ENCODE measurements around the gene YPEL2.
A peak's percentile ranks its signal among the peaks of the same experiment; 100 is the strongest.

YPEL2 gene

DNA sequence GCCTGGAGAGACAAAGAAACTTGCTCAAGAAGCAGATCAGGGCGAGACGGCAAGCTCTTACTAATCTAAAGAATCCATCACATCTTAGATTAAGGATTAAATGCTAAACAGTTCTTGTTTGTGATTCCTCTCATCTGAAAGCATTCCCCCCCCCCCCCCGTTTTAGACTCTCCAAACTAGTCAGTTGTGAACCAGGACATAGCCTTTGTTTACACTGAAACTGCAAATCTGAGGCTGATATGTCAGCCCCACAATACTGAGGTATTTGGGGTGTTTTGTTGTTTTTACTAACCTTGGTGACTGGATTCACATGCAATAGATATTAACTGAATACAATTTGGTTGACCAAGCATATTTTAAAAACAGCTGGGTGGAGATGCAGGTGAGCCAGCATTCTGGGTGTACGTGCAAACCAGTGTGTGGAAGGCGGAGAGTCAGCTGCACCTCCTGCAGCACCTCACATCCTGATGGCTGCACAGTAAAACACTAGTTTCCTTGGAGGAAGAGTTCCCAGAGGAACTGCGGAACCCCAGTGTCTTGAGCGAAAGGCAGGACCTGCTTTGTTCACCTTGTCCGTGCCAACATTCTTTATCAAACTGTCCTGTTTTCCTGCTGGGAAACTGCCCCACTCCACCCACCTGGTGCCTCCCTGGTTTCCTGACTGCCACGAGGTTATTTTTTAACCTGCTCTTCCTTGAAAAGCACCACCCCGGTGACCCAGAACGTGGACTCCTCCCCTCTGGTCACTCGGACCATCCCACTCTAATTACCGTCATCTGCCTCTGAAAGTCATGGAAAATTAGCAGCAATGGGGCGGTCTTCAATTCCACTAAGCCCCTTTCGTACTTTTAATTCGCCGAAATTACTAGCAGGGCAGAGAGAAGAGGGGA is 1.2 kb upstream of the YPEL2 start:
- DNase-seq, result no peak

DNA sequence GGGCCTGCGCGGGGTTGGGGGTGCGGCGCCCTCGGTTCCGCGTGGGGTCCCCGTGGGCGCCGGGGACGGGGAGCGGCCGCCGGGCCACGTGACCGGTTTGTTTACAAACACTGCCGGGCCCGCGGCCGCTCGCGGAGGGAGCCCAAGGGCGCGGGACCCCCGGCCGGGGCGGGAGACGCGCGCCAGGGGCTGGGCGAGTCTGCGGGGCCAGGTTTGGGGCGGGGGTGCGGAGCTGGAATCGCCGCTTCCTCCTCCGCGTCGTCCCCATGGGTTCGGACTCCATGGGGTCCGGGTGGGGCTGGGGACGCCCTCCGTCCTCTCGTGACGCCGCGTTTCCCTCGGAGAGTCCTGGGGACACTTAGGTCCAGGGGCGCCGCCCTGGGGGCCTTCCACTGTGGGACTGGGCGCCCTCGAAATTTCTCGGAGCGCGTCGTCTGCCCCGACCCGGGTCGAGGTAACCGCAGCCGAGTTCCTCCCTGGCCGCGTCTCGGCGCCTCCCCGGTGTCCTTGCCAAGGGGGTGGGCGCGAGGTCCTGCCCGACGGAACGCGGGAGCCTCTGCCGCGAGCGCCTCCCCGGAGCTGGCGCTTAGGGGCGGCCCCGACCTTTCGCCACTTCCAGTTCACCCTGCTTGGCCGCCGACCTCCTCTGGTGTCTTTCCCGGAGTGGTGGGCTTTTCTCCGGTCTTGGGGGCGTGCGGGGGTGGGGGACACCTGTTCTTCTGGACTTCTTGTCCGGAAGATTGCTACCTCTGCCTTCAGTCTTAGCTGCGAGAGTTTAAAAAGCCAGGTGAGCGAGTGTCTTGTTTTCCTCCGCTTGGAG is 684 bp downstream of the YPEL2 start:
- DNase-seq, result peak; percentile 37

DNA sequence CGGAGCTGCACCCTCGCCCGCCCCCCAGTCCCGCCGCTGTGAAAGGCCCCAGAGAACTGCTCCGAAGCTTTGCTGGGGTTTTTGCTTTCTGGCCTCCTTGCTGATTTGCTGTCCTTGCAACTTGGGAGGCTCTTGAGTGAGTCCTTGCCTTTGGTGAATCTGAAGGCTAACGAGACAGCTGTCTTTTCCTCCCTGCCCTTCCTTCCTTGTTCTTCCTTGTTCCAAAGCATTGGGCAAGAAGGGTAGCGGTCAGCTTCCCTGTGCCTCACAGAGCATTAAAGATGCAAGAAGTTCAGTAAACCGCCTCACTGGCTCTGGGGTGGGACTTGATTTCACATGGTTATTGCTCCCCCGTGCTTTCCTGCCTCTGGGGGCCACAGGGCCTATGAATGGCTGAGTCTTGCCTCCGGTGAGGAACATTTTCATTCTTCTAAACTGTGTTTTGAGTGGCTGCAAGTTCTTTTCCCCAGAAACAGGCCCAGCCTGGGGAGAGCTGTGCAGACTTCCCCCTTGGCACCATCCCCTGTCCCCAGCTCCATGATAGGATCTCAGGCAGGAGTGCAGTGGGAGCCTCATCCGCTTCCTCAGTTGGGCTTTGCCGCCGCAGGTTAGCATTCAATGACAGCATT is 1.4 kb downstream of the YPEL2 start:
- peak; percentile 40 for DNase-seq

DNA sequence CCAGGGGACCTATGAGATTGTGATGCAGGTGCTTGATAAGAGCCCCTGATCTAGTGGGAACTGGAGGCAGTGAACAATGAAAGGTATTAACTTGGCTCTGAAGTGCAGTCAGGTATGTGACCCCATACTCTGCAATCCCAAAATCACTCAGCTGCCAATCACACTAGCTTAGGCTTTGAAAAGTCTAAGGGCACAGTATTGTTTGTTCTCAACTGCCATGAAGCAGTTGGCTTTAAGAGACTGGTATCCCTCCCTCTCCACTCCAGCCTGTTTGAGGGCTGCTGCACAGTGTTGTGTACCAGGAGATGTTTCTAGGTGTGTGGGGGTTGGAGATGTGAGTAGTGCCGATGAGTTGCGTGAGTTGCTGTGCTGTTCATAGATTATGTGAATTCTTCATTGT is 2.4 kb downstream of the YPEL2 start:
- DNase-seq, result no peak

DNA sequence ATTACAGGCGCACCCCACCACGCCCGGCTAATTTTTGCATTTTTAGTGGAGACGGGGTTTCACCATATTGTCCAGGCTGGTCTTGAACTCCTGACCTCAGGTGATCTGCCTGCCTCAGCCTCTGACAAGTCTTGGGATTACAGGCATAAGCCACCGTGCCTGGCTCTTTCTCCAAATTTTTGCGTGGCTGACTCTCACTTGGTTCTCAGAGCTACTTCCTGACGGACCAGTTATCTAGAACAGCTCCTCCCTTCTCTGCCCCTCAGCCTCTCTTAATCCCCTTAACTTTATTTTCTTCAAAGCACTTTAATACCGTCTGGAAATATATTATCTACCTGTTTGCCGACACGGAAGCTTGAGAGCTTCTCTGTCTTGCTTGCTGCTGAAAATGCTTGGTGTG is 4.2 kb downstream of the YPEL2 start:
- no peak for DNase-seq

DNA sequence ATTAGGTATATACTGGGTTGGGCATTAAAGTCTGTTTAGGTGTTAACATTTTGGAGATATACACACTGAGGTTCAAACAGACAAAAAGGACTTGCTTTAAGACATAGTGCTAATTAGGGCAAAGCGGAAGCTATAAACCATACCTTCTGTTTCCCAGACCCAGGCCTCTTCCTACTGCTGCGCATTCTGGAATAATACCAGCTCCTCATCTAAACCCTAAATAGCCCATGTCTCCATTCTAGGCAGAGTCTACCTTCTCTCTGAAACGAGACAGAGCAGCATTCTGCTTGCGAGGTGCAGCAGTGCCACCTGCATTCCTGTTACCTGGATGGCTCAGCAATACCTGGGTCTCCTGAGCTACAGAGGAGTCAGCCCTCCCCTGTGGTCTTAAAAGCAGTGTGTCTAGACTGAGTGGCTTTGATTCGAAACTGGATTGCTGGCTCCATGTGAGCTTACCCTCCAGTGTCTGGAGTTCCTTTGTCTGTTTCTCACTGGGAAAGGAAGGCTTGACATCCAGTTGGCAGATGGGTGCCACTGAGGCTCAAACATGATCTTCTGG is 6.4 kb downstream of the YPEL2 start:
- DNase-seq, result no peak

DNA sequence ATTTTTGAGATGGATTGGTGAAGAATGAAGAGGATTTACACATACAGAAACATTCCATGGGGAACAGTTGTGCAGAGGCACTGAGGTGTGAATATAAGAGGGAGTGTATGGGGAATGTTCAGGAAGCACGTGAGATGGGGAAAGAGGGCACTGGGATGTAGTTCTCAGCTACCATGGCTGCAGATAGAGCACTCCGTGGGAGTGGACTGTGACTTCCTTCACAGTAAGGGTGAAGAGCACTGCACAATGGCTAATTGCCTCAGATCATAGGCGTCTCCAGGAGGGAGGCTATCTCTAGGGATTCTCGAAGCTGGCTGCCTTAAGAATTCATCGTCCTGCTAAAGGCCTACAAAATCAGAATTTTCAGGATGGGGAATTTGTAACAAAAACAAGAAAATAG is 7.0 kb downstream of the YPEL2 start:
- DNase-seq, result no peak

DNA sequence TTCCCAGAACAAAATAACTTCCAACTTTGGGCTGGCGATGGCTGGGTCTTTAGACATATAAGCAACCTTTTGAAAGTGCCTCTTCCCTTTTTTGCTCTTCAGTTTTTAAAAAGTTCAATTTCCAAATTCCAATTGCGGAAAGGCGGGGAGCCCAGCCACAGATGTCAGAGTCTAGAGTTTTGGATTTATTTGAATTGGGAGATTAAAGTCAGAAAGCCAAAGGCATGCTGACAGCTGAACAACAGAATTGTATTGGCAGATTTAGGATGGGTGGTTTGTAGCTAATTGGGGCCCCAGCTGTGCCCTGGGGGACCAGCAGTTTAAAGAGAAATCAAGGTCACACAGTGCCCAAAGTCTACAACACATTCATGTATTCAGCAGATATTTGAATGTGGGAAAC is 10.5 kb downstream of the YPEL2 start:
- DNase-seq, result no peak

DNA sequence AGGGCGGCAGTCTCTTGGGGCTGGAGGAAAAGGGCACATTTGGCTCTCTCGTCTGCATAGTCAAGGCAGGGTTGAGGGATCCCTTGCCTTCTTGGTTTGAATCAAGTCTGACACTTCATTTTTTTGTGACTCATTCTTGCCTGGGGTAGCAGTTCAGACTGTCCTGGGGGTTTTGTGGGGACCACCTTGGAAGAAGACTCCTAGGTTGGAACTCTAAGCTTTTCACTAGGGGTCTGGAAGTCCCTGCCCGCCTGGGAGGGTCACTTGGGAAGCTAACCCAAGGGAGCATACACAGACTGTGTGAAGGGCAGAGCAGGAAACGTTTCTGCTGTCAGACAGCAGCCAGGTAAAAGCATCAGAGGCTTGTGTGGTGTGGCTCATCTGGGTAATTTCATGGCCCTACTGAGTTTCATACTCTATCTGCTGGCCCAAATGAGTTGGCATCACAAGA is 11.3 kb downstream of the YPEL2 start:
- DNase-seq, result peak; percentile 28

DNA sequence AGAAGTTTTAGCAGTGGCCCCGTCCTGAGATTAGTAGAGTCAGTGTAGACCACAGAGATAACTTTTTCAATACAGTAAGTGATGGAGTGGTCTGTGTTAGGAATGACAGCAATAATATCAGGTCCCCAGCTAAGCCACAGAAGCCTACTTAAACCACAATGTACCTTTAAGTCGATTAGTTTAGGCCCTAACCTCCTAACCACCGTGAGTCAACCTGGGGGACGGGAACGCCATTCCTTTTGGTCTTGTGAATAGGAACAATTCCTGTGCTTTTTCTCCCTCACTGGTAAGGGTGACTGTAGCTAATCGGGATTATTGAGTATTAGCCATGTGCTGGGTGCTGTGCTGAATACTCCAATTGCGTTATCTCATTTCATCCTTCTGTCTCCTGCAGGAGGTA is 14.0 kb downstream of the YPEL2 start:
- no peak for DNase-seq

DNA sequence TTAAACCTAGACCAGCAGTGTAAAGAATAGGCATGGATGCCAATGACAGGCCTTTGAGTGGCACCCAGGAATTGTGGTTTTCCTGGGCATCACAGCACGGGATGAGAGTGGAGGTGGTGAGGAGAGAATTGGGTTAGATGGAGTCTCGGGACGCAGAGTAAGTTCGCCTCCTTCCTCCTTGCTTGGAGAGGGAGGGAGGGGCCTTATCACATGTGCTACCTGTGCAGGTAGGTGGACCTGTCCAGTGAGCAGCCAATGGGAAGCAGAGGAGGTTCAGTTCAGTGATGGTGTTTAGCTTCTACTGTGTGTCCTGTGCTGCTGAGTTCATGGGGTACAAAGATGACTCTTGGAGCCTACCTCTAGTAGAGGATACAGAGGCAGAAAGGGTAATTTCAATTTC is 14.9 kb downstream of the YPEL2 start:
- no peak for DNase-seq

DNA sequence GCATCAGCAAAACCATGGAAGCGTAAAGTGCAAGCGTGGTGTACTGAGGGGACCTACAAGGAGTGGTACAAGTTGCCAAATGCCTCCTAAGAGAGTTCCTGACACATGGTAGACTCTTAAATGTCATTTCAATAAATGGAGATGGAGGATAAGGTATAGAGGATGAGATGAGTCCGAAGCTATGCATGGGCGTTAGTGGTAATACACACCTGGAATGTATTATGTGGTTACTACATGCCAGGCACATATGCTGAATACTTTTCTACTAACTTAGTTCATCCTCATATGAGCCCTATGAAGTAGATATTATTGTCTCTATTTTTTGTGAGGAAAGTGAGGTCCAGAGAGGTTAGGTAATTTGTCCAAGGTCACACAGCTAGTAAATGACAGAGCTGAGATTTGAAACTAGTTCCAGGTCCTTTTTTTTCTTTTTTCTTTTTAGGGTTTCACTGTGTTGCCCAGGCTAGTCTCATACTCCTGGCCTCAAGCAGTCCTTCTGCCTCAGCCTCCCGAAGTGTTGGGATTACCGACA is 15.5 kb downstream of the YPEL2 start:
- no peak for DNase-seq

DNA sequence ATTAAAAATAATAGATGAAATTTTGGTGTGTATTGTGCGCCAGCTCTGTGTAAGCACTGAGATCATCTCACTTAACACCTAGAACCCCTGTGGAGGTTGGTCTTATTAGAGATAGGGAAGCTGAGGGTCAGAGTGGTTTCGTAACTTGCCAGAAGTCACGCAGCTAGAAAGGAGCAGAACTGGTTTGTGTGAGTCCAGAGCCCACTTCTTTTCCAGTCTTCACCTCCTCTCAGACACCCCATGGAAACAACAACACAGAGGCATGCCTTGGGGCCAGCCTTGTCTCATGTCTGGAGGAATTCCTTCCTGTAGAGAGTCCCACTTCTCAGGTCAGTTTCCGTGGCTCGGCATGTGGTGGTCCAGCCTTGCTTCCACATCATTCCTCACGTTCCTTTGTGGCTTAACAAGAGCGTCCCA is 16.5 kb downstream of the YPEL2 start:
- DNase-seq, result no peak

DNA sequence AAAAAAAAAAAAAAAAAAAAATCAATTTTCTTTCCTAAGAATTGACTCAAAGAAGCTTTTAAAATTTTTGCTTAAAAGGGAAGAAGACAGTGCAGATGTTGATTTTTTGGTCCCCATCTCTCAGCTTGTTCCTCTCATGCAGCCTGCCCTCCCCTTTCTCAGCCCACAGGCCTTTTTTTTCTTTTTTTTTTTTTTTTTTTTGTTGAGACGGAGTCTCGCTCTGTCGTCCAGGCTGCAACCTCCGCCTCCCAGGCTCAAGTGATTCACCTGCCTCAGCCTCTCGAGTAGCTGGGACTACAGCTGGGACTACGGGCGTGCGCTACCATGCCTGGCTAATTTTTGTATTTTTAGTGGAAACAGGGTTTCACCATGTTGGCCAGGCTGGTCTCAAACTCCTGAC is 17.7 kb downstream of the YPEL2 start:
- DNase-seq, result no peak

DNA sequence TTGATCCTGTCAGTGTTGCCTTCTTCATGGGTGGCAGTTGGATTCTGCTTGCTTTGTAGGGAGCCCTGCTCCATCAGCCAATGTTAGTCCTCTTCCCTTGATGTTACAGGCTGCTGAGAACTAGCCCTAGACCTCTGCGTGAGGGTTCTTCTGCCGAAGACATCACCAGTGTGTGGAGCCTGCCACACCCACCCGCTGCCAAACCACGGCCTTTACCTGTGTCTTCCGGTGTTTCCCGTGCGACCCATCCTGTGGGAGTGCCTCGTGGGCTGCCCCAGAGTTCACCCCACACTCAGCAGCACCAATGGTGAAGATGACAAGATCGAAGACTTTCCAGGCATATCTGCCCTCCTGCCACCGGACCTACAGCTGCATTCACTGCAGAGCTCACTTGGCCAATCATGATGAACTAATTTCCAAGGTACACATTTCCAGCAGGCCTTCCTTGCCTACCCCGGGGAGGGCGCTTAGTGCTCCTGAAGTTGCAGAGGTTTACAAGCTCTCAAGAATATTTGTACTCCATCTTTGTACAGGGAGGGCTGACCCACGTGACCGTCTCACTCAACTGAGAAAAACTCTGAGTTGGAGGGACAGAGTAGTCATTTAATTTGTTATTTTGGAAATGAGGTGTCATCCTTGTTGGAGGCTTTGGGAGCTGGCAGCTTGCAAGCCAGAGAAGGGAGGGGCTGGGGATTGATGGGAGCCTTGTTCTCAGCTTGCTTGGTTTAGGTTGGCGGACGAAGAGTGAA is 21.8 kb downstream of the YPEL2 start:
- peak; percentile 31 for DNase-seq

DNA sequence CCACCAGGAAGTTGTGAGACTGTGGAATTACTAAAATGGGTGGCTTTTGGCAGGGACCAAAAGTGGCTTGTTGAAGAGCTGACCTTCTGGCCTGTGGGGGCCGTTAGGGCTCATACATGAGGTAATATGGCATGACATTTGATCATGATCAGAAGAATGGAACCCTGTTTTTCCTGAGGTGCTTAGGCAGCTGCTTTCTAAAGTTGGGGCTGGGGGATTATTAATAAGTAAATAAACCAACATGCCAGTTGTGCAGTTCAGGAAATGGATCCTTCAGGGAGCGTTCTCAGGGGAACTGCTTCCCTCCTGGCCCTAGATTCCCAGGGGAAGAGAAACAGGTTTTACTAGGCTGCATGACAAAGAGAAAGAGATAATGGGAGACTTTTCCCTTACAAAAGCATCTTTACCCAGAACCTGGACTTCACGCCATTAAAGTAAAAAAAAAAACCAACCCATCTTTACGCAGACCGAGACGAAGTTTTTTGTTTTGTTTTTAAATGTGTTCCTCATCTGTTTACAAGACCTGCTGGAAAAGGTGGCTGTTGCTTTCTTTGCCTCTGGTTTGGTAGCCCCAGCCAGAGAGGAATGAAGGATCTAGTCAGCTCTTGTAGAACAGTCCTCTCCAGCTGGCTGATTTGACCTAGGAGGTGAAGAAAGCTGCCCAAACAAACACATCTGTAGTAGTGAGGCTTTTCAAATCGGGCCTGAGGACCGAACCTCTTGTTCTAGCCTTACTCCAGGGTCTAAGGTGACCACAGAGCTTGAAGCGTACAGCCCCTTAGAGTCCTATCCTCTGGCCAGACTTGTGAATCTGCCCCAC is 22.7 kb downstream of the YPEL2 start:
- no peak for DNase-seq

DNA sequence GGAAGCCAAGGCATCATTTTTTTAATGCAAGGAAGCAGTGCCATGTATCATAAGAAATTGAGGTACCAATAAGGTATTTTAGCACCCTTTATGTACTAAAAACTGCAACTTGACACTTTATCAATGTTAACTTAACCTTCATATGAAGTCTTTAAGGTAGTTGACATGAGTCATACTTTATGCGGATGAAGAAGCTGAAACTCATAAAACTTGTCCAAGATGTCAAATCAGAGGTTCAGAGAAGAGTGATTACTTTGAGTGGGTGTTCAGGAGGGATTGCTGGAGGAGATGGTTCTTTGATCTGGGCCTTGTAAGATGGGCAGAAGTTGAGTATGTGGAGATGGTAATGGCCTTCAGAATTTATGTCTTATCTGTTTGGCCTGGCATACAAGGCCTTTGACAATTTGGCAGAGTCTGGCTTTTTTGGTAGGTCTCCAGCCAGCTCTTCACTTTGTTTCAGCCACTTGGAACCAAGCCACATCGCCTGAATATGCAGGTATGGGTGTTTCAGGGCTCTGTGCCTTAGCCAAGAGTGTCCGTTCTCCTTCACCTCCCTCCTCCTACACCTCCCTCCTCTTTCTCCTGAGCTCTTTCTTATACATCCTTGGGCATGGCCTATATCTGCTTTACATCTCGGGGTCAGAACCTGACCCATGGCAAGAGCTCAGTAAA is 23.7 kb downstream of the YPEL2 start:
- no peak for DNase-seq

DNA sequence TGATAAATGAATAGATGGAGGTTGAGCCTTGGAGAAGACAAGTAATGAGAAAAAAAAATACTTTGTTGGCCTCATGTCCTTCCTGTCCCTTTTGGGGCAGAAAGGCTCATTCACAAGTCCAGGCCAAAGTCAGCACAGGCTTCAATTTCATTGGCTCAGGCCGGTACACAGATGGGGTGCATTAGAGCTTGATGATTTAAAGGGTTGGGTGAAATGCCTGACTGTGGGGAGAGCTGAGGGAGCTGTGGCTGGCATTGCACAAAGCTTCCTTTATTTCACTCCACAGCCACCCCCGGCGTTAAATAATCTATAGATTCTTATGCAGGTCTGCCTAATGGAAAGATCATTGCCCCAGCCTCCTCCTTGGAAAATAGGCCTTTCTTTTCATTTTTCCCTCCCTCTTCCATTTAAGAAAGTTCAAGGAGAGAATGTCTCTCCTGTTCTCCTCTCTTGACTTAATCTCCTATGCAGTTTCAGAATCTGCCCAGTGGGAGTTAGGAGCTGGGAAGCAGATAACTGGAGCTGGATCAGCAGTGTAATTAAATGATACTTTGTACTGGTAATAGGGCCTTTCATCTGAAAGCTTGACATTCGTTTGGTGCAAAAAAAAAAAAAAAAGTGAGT is 24.4 kb downstream of the YPEL2 start:
- DNase-seq, result no peak

DNA sequence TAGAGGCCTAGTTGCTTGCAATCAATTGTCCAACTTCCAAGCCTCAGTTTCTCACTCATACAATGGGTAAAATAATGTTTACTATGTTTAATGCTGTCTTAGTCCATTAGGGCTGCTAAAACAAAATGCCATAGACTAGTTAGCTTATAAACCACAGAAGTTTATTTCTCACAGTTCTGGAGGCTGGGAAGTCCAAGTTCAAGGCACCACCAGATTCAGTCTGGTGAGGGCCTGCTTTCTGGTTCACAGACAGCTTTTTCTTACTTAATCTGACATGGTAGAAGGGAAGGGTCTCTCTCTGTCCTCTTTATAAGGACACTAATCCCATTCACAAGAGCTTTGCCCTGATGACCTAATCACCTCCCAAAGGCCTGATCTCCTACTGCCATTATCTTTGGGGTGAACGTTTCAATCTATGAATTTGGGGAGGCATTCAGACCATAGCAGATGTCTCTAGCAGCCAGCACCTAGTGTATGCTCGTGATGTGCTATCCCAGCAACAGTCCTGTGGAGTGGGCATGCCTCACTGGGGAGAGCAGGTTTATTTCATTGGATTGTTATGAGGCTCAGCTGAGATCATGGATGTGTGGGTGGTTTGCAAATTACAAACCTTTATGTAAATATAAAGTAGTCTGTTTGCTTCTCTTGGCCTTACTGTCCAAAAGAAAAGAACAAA is 25.2 kb downstream of the YPEL2 start:
- DNase-seq, result no peak
